Measurements from ENCODE around the gene FBXO22.
"Not testable (repeated sequence)": the region's sequence is repeated elsewhere in the genome, so short reads cannot be mapped to it uniquely, and the experiment has no call there.

The FBXO22 gene

GRCh38 chr15:75961331-75961730, 57.7 kb downstream of the FBXO22 start:
- no peak for FAIRE-seq
- DNase-seq (ENCODE audit: insufficient read length, low spot score): no peak

DNA sequence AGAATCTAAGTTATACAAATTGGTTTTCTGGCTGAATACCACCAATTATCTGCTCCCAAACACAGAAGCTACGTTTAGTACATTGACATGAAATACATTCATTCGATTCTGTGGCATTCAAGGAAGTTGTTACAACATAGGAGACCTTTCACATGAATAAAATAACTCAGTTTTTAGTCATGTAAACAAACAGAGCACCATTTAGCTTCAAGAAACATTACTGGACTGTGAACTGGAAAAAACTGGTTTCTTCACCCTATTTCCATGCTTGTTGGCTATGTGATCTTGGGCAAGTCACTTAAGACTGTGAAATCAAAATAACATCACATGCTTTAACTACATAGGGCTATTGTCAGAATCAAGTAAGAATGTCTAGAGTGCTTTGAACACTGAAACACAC, 62.4 kb downstream of the FBXO22 start:
- DNase-seq (ENCODE audit: insufficient read length, low spot score): no peak
- no peak for FAIRE-seq

- not testable (repeated sequence) for DNase-seq (ENCODE audit: insufficient read length, low spot score); FAIRE-seq
Observed at GRCh38 chr15:75976766-75977165, 73.1 kb downstream of the FBXO22 start.

DNA sequence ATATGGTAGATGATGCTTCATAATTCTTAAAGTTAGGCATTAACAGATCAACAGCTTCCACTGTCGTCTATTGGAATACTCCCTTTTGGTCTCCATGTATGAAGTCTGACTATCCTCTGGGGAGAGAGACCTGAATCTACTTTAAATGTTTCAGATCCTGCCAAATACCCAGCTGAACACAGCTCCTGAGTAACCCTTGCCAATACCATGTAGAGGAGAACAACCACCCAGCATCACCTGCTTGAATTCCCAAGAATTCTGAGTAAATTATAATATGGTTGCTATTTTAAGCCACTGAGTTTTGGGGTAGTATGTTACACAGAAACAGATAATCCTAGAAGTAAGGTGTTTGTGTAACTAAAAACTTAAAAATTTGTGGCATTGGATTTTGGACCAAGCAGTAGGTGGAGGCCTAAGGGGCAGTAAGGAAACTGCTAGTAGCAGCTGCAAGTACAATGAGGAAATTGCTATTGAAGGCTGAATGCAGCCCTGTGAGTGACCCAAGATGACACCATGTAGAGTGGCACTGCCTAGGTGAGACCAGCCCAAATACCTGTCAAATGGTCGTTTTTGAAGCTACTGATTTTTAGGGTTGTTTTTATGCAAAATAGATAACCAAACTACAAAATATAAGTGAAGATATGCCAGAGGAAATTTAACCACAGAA, 77.6 kb downstream of the FBXO22 start:
- FAIRE-seq: no peak
- DNase-seq (ENCODE audit: insufficient read length, low spot score): no peak

DNA sequence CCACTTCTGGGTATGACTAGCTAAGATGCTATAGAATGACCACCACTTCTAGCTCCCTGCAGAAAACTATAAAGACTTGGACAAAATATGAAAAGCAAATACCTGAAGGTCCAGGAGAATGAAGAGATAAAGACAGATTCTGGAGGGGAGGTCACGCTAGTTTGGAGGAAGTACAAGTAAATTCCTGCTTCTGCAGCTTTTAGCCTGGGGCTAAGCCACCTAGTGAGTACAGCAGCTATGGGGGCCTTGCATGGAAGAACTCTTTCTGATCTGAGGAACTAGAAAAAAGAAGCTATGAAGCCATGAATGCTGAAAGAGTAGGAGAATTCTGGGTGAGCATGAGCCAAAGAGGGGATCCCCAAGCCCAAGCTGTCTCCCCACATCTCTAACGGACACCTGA, 78.8 kb downstream of the FBXO22 start:
- no peak for FAIRE-seq

DNA sequence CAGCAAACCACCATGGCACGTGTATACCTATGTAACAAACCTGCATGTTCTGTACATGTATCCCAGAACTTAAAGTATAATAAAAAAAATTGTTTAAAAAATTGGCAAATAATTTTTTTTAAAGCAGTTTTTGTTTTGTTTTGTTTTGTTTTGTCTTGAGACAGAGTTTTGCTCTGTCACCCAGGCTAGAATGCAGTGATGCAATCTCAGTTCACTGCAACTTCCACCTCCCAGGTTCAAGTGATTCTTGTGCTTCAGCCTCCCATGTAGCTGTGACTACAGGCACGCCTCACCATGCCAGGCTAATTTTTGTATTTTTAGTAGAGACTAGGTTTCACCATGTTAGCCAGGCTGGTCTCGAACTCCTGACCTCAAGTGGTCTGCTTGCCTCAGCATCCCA, 81.0 kb downstream of the FBXO22 start:
- FAIRE-seq; DNase-seq (ENCODE audit: insufficient read length, low spot score): not testable (repeated sequence)

More for the DNA sequence above, 78.8 kb downstream of the FBXO22 start:
- no peak for DNase-seq (ENCODE audit: insufficient read length, low spot score)

DNA sequence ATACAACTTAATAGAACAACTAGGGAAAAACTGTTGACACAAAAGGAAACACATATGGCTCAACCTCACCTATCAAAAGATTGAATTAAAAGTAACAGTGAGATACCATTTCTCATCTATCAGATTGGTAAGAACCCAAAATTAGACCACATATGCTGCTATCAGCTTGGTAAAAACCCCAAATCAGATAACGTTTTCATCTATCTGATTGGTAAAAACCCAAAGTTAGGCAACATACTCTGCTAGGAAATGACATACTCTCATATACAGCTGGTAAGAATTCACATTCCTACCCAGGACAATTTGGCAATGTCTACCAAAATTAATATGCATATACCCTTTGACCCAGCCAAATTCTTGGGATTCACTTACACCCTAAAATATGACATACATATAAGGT, 82.3 kb downstream of the FBXO22 start:
- DNase-seq (ENCODE audit: insufficient read length, low spot score) (no peak), FAIRE-seq (no peak)

- DNase-seq (ENCODE audit: insufficient read length, low spot score) (no peak), FAIRE-seq (no peak)
Observed at GRCh38 chr15:75989045-75989444, 85.4 kb downstream of the FBXO22 start.

- FAIRE-seq: no peak
- no peak for DNase-seq (ENCODE audit: insufficient read length, low spot score)
Observed at GRCh38 chr15:75989875-75990274, 86.2 kb downstream of the FBXO22 start.

All from GM19239 (cell line).